GM12874 (cell line): ENCODE data around the gene KRT83.

Source experiments
- CTCF ChIP-seq: IDR thresholded peaks from 2 replicates; pipeline ENCODE4 v1.5.1; 2011; ENCODE audit warnings: low read depth, mild to moderate bottlenecking, control low read depth, low read length, moderate library complexity; ENCODE audit not compliant: insufficient read depth

Gene KRT83

GRCh38 chr12:52313461-52313860 lies 7.7 kb downstream of the KRT83 start:
- TF ChIP-seq CTCF, result no peak

GRCh38 chr12:52312086-52312485 lies 9.1 kb downstream of the KRT83 start:
- TF ChIP-seq CTCF, result no peak

- no peak for TF ChIP-seq CTCF
Measured at GRCh38 chr12:52311285-52311648, 9.9 kb downstream of the KRT83 start.

GRCh38 chr12:52310622-52311284 lies 10.4 kb downstream of the KRT83 start:
- TF ChIP-seq CTCF, result no peak

- no peak for TF ChIP-seq CTCF
Measured at GRCh38 chr12:52308806-52309425, 12.3 kb downstream of the KRT83 start.

GRCh38 chr12:52307836-52308805 lies 13.1 kb downstream of the KRT83 start:
- TF ChIP-seq CTCF, result no peak

GRCh38 chr12:52306731-52307130 lies 14.5 kb downstream of the KRT83 start:
- TF ChIP-seq CTCF, result no peak
